ENCODE measurements around the gene TBX19.

DNA sequence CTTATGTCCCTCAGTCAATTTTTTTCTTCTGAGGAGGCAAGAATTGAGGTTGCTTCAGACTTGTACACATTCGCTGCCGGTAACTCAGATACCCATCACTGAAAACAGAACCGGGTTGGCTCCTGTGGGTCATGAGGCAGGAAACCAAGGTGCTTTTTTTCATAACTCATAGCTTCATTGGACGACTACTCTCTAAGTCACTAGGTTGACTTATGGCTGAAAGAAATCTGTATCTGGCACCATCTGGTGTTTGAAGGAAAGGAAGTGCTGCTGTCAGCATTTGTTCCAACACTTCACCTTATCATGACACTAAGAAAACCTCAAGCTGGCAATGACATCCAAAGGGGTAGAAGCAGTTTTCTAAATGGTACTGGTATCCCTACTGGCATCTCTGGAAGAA is 82.3 kb downstream of the TBX19 start:
- TF ChIP-seq, protein P1, sequence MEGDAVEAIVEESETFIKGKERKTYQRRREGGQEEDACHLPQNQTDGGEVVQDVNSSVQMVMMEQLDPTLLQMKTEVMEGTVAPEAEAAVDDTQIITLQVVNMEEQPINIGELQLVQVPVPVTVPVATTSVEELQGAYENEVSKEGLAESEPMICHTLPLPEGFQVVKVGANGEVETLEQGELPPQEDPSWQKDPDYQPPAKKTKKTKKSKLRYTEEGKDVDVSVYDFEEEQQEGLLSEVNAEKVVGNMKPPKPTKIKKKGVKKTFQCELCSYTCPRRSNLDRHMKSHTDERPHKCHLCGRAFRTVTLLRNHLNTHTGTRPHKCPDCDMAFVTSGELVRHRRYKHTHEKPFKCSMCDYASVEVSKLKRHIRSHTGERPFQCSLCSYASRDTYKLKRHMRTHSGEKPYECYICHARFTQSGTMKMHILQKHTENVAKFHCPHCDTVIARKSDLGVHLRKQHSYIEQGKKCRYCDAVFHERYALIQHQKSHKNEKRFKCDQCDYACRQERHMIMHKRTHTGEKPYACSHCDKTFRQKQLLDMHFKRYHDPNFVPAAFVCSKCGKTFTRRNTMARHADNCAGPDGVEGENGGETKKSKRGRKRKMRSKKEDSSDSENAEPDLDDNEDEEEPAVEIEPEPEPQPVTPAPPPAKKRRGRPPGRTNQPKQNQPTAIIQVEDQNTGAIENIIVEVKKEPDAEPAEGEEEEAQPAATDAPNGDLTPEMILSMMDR (IDR thresholded peaks at IDR 0.05), result no peak
- TF ChIP-seq ZFX (IDR thresholded peaks at IDR 0.05; ENCODE audit: borderline replicate concordance), result no peak
